ENCODE measurements around the gene WDR41.

The WDR41 gene

GRCh38 chr5:77443670-77444069, 48.4 kb downstream of the WDR41 start:
- DNase-seq, result no peak

- no peak for DNase-seq
Observed at GRCh38 chr5:77438071-77438470, 54.0 kb downstream of the WDR41 start.

DNA sequence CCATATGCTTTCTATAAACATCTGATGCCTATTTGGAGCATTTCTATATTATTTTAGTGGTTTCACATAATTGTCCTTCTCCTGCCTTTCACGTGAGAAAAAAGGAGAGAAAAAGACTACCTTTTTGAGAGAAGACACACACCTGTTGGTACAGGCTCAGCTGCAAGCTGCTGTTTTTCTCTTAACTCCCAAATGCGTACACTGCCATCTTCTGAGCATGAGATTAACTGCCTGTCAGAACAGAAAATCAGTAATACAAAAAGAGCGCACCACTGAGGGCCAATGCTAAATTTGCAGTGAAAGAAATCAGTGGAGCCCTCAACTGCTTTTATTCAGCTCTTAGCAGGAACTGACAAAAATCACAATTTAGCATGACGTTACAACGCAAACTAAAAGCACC, 54.9 kb downstream of the WDR41 start:
- no peak for DNase-seq

DNA sequence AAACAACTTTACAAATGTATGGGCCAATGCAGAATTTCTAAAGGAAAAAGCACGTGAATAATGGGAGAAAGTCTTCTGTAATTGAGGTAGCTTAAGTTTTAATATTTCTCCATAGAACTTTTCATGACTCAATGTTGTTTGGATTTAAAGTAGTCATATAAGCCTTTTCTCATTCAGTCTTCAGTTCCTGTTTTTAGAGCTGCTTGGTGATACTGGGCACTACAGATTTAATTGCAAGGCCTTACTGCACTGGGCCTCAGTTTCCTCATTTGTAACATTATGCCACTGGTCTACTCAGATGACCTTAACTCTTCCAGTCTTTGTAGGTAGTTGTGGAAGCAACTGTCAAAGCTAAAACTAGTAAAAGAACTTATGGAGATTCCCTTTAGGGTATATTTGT, 60.4 kb downstream of the WDR41 start:
- DNase-seq, result no peak

- DNase-seq, result peak; percentile 75
Observed at GRCh38 chr5:77431286-77431685, 60.8 kb downstream of the WDR41 start.

GRCh38 chr5:77430726-77431125, 61.4 kb downstream of the WDR41 start:
- DNase-seq, result peak; percentile 69

GRCh38 chr5:77428526-77428925, 63.6 kb downstream of the WDR41 start:
- no peak for DNase-seq

- DNase-seq, result peak; percentile 56
Observed at GRCh38 chr5:77427998-77428397, 64.1 kb downstream of the WDR41 start.

- DNase-seq, result peak; percentile 72
Observed at GRCh38 chr5:77426670-77427069, 65.4 kb downstream of the WDR41 start.

DNA sequence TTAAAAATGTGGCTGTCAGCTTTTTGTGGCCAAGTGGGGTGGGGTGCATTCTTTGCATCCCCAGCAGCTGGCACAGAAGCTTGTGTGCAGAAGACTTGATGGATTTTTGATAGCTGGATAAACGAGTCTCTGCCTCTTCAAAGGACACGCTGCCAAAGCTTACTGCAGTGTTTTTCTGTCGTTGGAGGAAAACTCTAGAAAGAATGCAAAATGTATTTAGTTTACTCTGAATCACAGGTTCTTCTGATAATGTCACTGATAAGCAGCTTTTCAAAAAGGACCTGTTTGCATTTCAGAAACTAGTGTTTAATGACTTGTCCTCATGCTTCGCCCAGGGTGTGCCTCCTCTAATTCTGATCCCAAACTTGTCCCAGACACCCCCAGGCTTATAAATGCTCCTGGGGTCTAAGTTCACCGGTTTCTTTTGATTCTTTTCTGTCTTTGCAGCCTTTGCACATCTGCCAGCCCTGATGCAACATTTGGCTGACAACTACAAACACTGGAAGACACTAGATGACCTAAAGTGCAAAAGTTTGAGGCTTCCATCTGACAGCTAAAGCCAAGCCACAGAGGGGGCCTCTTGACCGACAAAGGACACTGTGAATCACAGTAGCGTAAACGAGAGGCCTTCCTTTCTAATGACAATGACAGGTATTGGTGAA, 66.0 kb downstream of the WDR41 start:
- no peak for DNase-seq

DNA sequence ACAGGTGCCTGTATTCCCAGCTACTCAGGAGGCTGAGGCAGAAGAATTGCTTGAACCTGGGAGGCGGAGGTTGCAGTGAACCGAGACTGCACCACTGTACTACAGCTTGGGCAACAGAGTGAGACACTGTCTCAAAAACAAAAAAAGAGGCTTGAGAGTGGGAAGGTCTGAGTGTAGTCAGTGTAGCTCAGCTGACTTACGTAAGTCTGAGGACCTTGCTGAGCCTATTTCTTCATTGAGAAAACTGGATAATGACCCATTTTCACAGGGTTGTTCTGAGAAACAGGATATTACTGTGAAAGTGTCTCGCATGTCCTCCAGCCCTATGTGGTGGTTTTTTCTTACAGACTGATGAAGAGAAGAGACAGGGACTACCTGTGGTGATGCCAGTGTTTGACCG, 66.7 kb downstream of the WDR41 start:
- no peak for DNase-seq

GRCh38 chr5:77424921-77425320, 67.2 kb downstream of the WDR41 start:
- no peak for DNase-seq

GRCh38 chr5:77423022-77423750, 68.9 kb downstream of the WDR41 start:
- peak; percentile 84 for DNase-seq

GRCh38 chr5:77420940-77421339, 71.2 kb downstream of the WDR41 start:
- DNase-seq, result no peak

GRCh38 chr5:77419644-77420582, 72.2 kb downstream of the WDR41 start:
- no peak for DNase-seq

GRCh38 chr5:77418601-77419581, 73.2 kb downstream of the WDR41 start:
- peak; percentile 24 for DNase-seq

DNA sequence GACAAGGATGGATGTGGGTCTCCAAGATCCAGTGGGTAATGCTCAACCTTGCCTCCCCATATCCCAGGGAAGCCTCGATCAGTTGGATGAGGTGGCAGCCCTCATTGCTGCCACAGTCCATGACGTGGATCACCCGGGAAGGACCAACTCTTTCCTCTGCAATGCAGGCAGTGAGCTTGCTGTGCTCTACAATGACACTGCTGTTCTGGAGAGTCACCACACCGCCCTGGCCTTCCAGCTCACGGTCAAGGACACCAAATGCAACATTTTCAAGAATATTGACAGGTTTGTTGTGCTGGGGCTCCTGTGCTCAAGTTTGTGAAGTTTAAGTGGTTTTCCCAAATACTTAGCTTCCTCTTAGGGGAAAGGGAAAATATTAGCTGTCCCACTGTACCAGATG, 74.0 kb downstream of the WDR41 start:
- DNase-seq, result no peak

DNA sequence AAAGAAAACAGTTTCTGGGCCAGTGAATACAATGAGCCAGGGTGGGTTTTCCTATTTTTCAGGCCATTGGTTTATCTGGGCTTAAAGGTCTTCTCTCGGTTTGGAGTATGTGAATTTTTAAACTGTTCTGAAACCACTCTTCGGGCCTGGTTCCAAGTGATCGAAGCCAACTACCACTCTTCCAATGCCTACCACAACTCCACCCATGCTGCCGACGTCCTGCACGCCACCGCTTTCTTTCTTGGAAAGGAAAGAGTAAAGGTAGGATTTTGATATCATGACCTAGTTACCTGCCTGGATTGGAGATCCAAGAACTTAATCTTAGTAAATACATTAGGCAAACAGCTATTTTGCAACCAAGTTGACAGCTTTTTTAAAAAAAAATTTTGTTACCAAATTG, 79.1 kb downstream of the WDR41 start:
- no peak for DNase-seq

- no peak for DNase-seq
Observed at GRCh38 chr5:77409870-77410621, 82.1 kb downstream of the WDR41 start.

GRCh38 chr5:77407152-77407551, 85.0 kb downstream of the WDR41 start:
- no peak for DNase-seq

DNA sequence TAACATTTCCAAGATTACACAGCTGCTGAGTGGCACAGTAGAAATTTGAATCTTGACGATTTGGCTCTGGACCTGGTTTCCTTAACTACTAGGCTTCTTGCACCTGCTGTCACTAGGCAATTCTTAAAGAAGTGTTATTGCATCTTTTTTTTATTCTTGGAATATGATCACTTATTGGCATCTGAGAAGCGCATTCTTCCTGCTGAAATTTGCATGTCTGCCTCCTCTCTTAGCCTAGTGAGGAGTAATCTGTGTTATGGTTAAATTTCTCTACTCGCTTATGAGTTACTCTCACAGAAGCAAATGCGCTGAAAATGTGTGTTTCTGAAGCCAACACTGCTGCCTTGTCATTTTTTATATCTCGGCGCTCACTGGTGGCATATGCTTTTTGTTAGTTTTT, 89.3 kb downstream of the WDR41 start:
- no peak for DNase-seq

DNA sequence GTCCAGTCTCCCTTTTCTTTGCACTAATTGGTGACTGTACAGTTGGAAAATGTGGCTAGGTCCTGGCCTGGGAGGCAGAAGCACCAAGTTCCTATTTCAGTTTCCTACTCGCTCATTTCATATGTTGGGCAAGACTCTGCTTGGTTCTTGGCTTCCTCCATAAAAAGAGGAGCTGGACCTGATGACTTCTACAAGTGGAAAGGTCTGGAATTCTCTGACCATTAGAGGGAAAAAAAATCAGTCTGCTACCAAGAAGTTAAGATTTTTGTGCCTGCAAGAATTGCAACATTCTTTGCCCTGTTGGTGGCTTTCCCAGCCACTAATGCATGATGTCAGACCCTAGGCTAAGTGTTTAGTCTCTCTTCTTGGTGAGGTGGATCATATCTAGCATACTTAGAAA, 91.5 kb downstream of the WDR41 start:
- no peak for DNase-seq
